WTC11 (cell line): Measurements from ENCODE around the gene NAA25. TPM values are rescaled to one million over a fixed set of nuclear protein-coding genes. Genes with fewer than 3 reads are reported as not detected.

Experiments used
- ATAC-seq: fragments of 200-7000 bp; cut with Tn5 transposase; 2 replicates; pipeline ENCODE4 v1.10.0; 2021; ENCODE audit warnings: mild to moderate bottlenecking, moderate library complexity
- CTCF ChIA-PET: fragments of 300-600 bp; sonication (Branson Sonifier 250); formaldehyde crosslinking; loops from one replicate; lab custom pipeline; 2021; ENCODE audit warnings: antibody characterized with exemption; lab: Charles Lee
- POLR2A ChIA-PET: fragments of 350-600 bp; sonication (Branson Sonifier 250); formaldehyde crosslinking; loops from one replicate; lab custom pipeline; 2021; ENCODE audit warnings: antibody characterized with exemption; lab: Charles Lee
- DNase-seq: peaks from one replicate; pipeline ENCODE4 v3.0.0; 2021; ENCODE audit warnings: low spot score
- H3K27ac Mint-ChIP-seq: 2 replicates; pipeline ENCODE4 v1.8.0; 2021; ENCODE audit warnings: mixed read lengths
- H3K27me3 Mint-ChIP-seq: 2 replicates; pipeline ENCODE4 v1.8.0; 2021; ENCODE audit warnings: low read depth, mild to moderate bottlenecking, moderate library complexity, mixed read lengths
- H3K36me3 Mint-ChIP-seq: 2 replicates; pipeline ENCODE4 v1.8.0; 2021; ENCODE audit warnings: mixed read lengths
- H3K4me1 Mint-ChIP-seq: 2 replicates; pipeline ENCODE4 v1.8.0; 2022; ENCODE audit warnings: mixed read lengths
- H3K4me3 Mint-ChIP-seq: 2 replicates; pipeline ENCODE4 v1.8.0; 2021; ENCODE audit warnings: mild to moderate bottlenecking, moderate library complexity, mixed read lengths
- H3K9me3 Mint-ChIP-seq: 2 replicates; pipeline ENCODE4 v1.8.0; 2021; ENCODE audit warnings: mixed read lengths
- ESRRA ChIP-seq: sonication (generic); formaldehyde crosslinking; IDR thresholded peaks from 2 replicates; pipeline ENCODE4 v1.8.1; 2022; ENCODE audit warnings: mild to moderate bottlenecking, missing genetic modification reagents, borderline replicate concordance
- FOXJ3 ChIP-seq: sonication (generic); formaldehyde crosslinking; IDR thresholded peaks from 2 replicates; pipeline ENCODE4 v1.9.0; 2021; ENCODE audit warnings: missing genetic modification reagents, mild to moderate bottlenecking, borderline replicate concordance
- JUN ChIP-seq: sonication (generic); formaldehyde crosslinking; IDR thresholded peaks from 2 replicates; pipeline ENCODE4 v1.8.0; 2023; ENCODE audit warnings: mild to moderate bottlenecking, missing genetic modification reagents
- NFE2L1 ChIP-seq: sonication (generic); formaldehyde crosslinking; IDR thresholded peaks from 2 replicates; pipeline ENCODE4 v1.8.1; 2023; ENCODE audit warnings: missing genetic modification reagents
- RELA ChIP-seq: sonication (generic); formaldehyde crosslinking; IDR thresholded peaks from 2 replicates; pipeline ENCODE4 v1.8.1; 2022; ENCODE audit warnings: missing genetic modification reagents, mild to moderate bottlenecking, borderline replicate concordance
- SMAD4 ChIP-seq: sonication (generic); formaldehyde crosslinking; IDR thresholded peaks from 2 replicates; pipeline ENCODE4 v1.8.0; 2022; ENCODE audit warnings: mild to moderate bottlenecking, missing genetic modification reagents
- SP1 ChIP-seq: sonication (generic); formaldehyde crosslinking; conservative IDR thresholded peaks from 2 replicates; pipeline ENCODE4 v1.8.1; 2022; ENCODE audit warnings: missing genetic modification reagents
- ZNF219 ChIP-seq: sonication (generic); formaldehyde crosslinking; IDR thresholded peaks from 2 replicates; pipeline ENCODE4 v1.8.0; 2023; ENCODE audit warnings: missing genetic modification reagents, mild to moderate bottlenecking, borderline replicate concordance
- ZNF263 ChIP-seq: sonication (generic); formaldehyde crosslinking; IDR thresholded peaks from 2 replicates; pipeline ENCODE4 v1.8.1; 2022; ENCODE audit warnings: low read depth, mild to moderate bottlenecking, moderate library complexity, missing genetic modification reagents
- total RNA-seq: library from RNA; stranded (reverse); gene quantifications from 3 replicates; pipeline ENCODE4 v1.2.3, GENCODE V29; 2021
- TF ChIP-seq, protein P1 (sequence below): fragments of 200-600 bp; IDR thresholded peaks from 2 replicates; pipeline ENCODE4 v1.8.0; 2022; ENCODE audit warnings: antibody characterized with exemption
- TF ChIP-seq, protein P2 (sequence below): sonication (generic); formaldehyde crosslinking; IDR thresholded peaks from 2 replicates; pipeline ENCODE4 v1.8.1; 2023; ENCODE audit warnings: mild to moderate bottlenecking, missing genetic modification reagents
- TF ChIP-seq, protein P3 (sequence below): sonication (generic); formaldehyde crosslinking; IDR thresholded peaks from 2 replicates; pipeline ENCODE4 v1.8.1; 2022; ENCODE audit warnings: mild to moderate bottlenecking, moderate library complexity, missing genetic modification reagents
- TF ChIP-seq, protein P4 (sequence below): fragments of 250-450 bp; sonication (Bioruptor Pico); IDR thresholded peaks from 2 replicates; pipeline ENCODE4 v1.9.0; 2021; ENCODE audit warnings: mild to moderate bottlenecking
- TF ChIP-seq, protein P5 (sequence below): sonication (generic); formaldehyde crosslinking; IDR thresholded peaks from 2 replicates; pipeline ENCODE4 v1.8.1; 2022; ENCODE audit warnings: low read depth, missing genetic modification reagents, borderline replicate concordance
- TF ChIP-seq, protein P6 (sequence below): sonication (generic); formaldehyde crosslinking; IDR thresholded peaks from 2 replicates; pipeline ENCODE4 v1.8.1; 2022; ENCODE audit warnings: mild to moderate bottlenecking, missing genetic modification reagents, moderate library complexity, borderline replicate concordance
- TF ChIP-seq, protein P7 (sequence below): sonication (generic); formaldehyde crosslinking; IDR thresholded peaks from 2 replicates; pipeline ENCODE4 v1.8.1; 2023; ENCODE audit warnings: mild to moderate bottlenecking, moderate library complexity, missing genetic modification reagents

NAA25 gene
- total RNA-seq, 1 experiment from 2014 or later = 47.5 TPM

DNA sequence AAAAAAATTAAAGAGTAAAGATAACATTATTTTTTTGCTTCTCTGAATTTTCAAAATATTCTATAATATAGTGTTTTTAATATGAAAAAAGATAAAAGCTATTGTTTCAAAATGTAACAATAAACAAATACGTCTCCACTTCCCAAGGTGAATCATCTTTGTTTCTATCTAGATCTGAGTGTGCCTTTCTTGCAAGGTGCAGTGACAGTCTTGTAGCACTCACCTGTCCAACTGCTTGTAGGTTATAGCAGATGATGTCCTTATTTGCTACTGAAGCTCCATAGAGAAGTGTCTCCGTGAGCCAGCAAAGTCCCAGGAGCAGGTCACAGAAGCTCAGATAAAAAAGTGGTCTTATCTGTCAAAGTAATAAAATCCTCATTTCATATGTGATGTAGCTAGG, 117.0 kb downstream of the NAA25 start:
- DNase-seq = no peak
- ChIA-PET CTCF (no interaction called here), POLR2A (interaction anchor here (0.6 kb wide), 1 partner anchor 28 kb away, joined by 3 read pairs; no protein-coding TSS in a partner anchor)
- ATAC-seq = no peak
- H3K27ac Mint-ChIP-seq = no peak overlapping the region; the same call in 1 of the 2 replicates
- H3K27me3 Mint-ChIP-seq = no peaks in the 10 kb centered on the region
- H3K9me3 Mint-ChIP-seq = no peaks in the 10 kb centered on the region; the same call in 1 of the 2 replicates
- TF ChIP-seq, protein P1, sequence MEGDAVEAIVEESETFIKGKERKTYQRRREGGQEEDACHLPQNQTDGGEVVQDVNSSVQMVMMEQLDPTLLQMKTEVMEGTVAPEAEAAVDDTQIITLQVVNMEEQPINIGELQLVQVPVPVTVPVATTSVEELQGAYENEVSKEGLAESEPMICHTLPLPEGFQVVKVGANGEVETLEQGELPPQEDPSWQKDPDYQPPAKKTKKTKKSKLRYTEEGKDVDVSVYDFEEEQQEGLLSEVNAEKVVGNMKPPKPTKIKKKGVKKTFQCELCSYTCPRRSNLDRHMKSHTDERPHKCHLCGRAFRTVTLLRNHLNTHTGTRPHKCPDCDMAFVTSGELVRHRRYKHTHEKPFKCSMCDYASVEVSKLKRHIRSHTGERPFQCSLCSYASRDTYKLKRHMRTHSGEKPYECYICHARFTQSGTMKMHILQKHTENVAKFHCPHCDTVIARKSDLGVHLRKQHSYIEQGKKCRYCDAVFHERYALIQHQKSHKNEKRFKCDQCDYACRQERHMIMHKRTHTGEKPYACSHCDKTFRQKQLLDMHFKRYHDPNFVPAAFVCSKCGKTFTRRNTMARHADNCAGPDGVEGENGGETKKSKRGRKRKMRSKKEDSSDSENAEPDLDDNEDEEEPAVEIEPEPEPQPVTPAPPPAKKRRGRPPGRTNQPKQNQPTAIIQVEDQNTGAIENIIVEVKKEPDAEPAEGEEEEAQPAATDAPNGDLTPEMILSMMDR = no peak
- TF ChIP-seq ZNF219 (no peak), ZNF263 (CRISPR knock-in tag) (no peak), NFE2L1 (no peak)
- H3K4me1 Mint-ChIP-seq = peaks cover 9% of the 10 kb centered on the region
- no peak overlapping the region for H3K4me3 Mint-ChIP-seq
- peaks cover 3% of the 10 kb centered on the region; the same call in 1 of the 2 replicates for H3K36me3 Mint-ChIP-seq

DNA sequence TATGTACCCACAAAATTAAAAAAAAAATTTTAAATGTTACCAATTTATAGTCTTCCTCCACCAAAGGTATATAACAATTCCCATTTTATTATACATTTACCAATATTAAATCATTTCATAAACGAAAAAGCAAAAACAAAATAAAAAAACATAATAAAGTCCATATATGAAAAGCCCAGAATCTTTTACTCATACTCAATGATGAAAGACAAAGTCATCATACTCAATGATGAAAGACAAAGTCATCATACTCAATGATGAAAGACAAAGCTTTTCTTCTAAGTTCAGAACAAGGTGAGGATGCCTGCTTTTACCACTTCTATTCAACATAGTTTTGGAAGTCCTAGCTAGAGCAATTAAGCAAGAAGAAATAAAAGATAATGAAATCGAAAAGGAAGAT, 123.8 kb downstream of the NAA25 start:
- ATAC-seq (no peak), DNase-seq (no peak)
- CTCF ChIA-PET = no interaction called here
- Mint-ChIP-seq H3K4me1 (no peaks in the 10 kb centered on the region), H3K9me3 (no peaks in the 10 kb centered on the region; the same call in 1 of the 2 replicates), H3K27me3 (no peaks in the 10 kb centered on the region), H3K4me3 (no peak overlapping the region), H3K27ac (no peak overlapping the region), H3K36me3 (peaks cover 3% of the 10 kb centered on the region; the same call in 1 of the 2 replicates)
- TF ChIP-seq SP1 (CRISPR knock-in tag) = no peak
- TF ChIP-seq ESRRA (CRISPR knock-in tag) = no peak
- POLR2A ChIA-PET = no interaction called here

DNA sequence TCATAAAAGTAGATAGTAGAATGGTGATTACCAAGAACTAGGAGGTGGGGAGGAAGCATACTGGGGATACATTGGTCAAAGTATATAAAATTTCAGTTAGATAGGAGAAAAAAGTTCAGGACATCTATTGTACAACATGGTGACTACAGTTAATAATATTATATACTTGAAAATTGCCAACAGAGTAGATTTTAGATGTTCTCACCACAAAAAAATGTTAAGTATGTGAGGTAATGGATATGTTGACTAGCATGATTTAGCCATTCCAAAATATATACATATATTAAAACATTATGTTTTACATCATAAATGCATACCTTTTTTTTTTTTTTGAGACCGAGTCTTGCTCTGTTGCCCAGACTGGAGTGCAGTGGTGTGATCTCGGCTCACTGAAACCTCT, 126.6 kb downstream of the NAA25 start:
- Mint-ChIP-seq H3K27ac (no peak overlapping the region), H3K9me3 (no peaks in the 10 kb centered on the region), H3K4me3 (no peak overlapping the region), H3K4me1 (no peaks in the 10 kb centered on the region), H3K27me3 (no peaks in the 10 kb centered on the region), H3K36me3 (no peaks in the 10 kb centered on the region)
- TF ChIP-seq, protein P2, sequence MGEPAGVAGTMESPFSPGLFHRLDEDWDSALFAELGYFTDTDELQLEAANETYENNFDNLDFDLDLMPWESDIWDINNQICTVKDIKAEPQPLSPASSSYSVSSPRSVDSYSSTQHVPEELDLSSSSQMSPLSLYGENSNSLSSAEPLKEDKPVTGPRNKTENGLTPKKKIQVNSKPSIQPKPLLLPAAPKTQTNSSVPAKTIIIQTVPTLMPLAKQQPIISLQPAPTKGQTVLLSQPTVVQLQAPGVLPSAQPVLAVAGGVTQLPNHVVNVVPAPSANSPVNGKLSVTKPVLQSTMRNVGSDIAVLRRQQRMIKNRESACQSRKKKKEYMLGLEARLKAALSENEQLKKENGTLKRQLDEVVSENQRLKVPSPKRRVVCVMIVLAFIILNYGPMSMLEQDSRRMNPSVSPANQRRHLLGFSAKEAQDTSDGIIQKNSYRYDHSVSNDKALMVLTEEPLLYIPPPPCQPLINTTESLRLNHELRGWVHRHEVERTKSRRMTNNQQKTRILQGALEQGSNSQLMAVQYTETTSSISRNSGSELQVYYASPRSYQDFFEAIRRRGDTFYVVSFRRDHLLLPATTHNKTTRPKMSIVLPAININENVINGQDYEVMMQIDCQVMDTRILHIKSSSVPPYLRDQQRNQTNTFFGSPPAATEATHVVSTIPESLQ (CRISPR knock-in tag) = no peak
- TF ChIP-seq, protein P3, sequence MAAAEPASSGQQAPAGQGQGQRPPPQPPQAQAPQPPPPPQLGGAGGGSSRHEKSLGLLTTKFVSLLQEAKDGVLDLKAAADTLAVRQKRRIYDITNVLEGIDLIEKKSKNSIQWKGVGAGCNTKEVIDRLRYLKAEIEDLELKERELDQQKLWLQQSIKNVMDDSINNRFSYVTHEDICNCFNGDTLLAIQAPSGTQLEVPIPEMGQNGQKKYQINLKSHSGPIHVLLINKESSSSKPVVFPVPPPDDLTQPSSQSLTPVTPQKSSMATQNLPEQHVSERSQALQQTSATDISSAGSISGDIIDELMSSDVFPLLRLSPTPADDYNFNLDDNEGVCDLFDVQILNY (CRISPR knock-in tag) = no peak
- ChIA-PET CTCF (interaction anchor here (1.6 kb wide), 1 partner anchor 37 kb away, joined by 8 read pairs; no protein-coding TSS in a partner anchor), POLR2A (no interaction called here)
- DNase-seq (no peak), ATAC-seq (no peak)

DNA sequence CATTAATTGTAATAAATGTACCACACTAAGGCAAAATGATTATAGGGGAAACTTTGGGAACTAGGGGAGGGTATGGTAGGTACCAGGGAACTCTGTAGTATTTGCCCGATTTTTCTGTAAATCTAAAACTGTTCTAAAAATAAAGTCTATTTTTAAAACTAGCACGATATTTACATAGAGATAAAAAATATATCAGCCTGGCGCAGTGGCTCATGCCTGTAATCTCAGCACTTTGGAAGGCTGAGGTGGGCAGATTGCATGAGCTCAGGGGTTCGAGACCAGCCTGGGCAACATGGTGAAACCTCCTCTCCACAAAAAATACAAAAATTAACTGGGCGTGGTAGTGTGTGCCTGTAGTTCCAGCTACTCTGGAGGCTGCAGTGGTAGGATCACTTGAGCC, 128.0 kb downstream of the NAA25 start:
- Mint-ChIP-seq H3K27ac (no peak overlapping the region), H3K4me1 (no peaks in the 10 kb centered on the region), H3K4me3 (no peak overlapping the region), H3K27me3 (no peaks in the 10 kb centered on the region), H3K9me3 (no peaks in the 10 kb centered on the region), H3K36me3 (no peaks in the 10 kb centered on the region)
- ChIA-PET POLR2A (no interaction called here), CTCF (no interaction called here)
- ATAC-seq (no peak), DNase-seq (no peak)
- TF ChIP-seq, protein P2 (CRISPR knock-in tag) = no peak
- TF ChIP-seq, protein P4, sequence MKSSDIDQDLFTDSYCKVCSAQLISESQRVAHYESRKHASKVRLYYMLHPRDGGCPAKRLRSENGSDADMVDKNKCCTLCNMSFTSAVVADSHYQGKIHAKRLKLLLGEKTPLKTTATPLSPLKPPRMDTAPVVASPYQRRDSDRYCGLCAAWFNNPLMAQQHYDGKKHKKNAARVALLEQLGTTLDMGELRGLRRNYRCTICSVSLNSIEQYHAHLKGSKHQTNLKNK = no peak
- no peak for TF ChIP-seq SMAD4 (CRISPR knock-in tag)
- TF ChIP-seq RELA = no peak
- TF ChIP-seq, protein P5, sequence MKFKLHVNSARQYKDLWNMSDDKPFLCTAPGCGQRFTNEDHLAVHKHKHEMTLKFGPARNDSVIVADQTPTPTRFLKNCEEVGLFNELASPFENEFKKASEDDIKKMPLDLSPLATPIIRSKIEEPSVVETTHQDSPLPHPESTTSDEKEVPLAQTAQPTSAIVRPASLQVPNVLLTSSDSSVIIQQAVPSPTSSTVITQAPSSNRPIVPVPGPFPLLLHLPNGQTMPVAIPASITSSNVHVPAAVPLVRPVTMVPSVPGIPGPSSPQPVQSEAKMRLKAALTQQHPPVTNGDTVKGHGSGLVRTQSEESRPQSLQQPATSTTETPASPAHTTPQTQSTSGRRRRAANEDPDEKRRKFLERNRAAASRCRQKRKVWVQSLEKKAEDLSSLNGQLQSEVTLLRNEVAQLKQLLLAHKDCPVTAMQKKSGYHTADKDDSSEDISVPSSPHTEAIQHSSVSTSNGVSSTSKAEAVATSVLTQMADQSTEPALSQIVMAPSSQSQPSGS (CRISPR knock-in tag) = no peak
- TF ChIP-seq JUN (CRISPR knock-in tag) = no peak
- TF ChIP-seq, protein P6, sequence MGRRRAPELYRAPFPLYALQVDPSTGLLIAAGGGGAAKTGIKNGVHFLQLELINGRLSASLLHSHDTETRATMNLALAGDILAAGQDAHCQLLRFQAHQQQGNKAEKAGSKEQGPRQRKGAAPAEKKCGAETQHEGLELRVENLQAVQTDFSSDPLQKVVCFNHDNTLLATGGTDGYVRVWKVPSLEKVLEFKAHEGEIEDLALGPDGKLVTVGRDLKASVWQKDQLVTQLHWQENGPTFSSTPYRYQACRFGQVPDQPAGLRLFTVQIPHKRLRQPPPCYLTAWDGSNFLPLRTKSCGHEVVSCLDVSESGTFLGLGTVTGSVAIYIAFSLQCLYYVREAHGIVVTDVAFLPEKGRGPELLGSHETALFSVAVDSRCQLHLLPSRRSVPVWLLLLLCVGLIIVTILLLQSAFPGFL (CRISPR knock-in tag) = no peak
- TF ChIP-seq, protein P7, sequence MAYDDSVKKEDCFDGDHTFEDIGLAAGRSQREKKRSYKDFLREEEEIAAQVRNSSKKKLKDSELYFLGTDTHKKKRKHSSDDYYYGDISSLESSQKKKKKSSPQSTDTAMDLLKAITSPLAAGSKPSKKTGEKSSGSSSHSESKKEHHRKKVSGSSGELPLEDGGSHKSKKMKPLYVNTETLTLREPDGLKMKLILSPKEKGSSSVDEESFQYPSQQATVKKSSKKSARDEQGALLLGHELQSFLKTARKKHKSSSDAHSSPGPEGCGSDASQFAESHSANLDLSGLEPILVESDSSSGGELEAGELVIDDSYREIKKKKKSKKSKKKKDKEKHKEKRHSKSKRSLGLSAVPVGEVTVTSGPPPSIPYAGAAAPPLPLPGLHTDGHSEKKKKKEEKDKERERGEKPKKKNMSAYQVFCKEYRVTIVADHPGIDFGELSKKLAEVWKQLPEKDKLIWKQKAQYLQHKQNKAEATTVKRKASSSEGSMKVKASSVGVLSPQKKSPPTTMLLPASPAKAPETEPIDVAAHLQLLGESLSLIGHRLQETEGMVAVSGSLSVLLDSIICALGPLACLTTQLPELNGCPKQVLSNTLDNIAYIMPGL (CRISPR knock-in tag) = no peak
- no peak for TF ChIP-seq FOXJ3
